Fibroblast of mammary gland (primary cell): ENCODE measurements around the gene DUS1L.

Source experiments
- DNase-seq: peaks from one replicate; pipeline ENCODE4 v3.0.0-alpha.2; 2010; ENCODE audit warnings: low read depth
- H3K4me3 ChIP-seq: 2 replicates; pipeline ENCODE4 v1.5.1; 2011; ENCODE audit warnings: low read depth, mild to moderate bottlenecking, low read length, moderate library complexity; ENCODE audit not compliant: control insufficient read depth
- TF ChIP-seq, protein P1 (sequence below): conservative IDR thresholded peaks from 2 replicates; pipeline ENCODE4 v1.5.1; 2011; ENCODE audit warnings: low read depth, low read length, inconsistent platforms; ENCODE audit not compliant: control insufficient read depth, insufficient read depth

DUS1L gene

DNA sequence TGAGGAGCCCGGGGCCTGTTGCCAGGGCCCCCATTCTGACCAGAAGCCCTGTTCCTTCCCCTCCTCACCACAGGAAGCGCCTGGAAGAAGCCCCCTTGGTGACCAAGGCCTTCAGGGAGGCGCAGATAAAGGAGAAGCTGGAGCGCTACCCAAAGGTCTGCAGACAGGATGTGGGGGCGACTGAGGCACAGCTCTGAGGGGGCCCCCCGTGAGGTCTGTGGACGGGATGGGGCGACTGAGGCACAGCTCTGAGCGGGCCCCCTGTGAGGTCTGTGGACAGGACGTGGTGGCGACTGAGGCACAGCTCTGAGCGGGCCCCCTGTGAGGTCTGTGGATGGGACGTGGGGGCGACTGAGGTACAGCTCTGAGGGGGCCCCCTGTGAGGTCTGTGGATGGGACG, 56.2 kb downstream of the DUS1L start:
- no peak overlapping the region for H3K4me3 ChIP-seq
- TF ChIP-seq, protein P1, sequence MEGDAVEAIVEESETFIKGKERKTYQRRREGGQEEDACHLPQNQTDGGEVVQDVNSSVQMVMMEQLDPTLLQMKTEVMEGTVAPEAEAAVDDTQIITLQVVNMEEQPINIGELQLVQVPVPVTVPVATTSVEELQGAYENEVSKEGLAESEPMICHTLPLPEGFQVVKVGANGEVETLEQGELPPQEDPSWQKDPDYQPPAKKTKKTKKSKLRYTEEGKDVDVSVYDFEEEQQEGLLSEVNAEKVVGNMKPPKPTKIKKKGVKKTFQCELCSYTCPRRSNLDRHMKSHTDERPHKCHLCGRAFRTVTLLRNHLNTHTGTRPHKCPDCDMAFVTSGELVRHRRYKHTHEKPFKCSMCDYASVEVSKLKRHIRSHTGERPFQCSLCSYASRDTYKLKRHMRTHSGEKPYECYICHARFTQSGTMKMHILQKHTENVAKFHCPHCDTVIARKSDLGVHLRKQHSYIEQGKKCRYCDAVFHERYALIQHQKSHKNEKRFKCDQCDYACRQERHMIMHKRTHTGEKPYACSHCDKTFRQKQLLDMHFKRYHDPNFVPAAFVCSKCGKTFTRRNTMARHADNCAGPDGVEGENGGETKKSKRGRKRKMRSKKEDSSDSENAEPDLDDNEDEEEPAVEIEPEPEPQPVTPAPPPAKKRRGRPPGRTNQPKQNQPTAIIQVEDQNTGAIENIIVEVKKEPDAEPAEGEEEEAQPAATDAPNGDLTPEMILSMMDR, result no peak
- no peak for DNase-seq

DNA sequence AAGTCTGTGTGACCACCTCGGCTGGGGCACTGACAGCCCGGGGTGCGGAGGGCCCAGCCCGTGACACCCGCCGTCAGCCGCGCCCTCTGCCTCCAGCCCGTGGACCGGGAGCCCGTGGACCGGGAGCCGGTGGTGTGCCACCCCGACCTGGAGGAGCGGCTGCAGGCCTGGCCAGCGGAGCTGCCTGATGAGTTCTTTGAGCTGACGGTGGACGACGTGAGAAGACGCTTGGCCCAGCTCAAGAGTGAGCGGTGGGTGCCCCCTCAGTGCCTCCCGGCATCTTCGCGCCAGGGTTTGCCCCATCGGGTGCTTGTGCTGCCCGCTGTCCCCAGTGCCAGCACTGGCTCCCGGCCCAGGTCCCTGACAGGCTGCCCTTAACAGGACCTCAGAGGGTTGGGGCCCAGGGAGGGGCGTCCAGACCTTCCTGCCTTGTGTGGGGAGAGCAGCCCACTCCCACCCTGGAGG, 56.6 kb downstream of the DUS1L start:
- H3K4me3 ChIP-seq, result no peak overlapping the region
- TF ChIP-seq, protein P1, result no peak
- DNase-seq, result no peak

DNA sequence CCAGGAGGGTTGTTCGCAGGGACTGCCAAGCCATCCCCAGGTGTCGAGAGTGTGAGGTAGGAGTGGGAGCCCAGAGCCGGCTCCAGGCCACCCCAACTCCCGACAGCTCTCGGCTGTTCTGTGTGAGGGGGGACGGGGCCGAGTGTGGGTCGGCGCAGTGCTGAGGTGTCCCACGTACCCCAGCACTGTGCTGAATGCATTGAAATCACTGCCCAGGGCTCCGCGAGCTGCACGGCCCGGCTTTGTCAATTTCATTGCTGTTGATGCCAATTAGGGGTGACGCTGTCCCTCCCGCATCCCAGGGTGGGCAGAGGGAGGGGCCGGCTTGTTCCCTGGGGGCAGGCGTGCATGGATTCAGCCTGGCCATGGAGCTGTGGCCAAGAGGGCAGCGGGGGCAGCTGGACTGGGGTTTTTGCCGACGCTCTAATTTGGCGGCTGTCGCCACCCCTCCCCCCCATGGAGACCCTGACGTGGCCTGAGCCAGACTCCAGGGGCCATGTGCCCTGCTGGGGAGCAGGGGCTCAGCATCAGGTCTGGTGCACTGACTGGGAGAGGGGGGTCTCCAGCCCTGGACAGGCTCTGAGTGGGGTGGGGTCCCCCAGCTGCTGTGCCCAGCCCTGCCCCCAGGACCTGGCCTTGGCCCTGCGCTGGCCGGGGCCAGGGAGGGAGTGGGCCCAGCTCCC, 57.2 kb downstream of the DUS1L start:
- no peak for DNase-seq
- H3K4me3 ChIP-seq, result no peak overlapping the region
- TF ChIP-seq, protein P1, result no peak
